Mononuclear cell (primary cell): ENCODE data around the gene MATR3. TPM values are rescaled to one million over a fixed set of nuclear protein-coding genes. Genes with fewer than 3 reads are reported as not detected.

ENCODE experiments used
- H3K27me3 ChIP-seq: 2 replicates; pipeline ENCODE4 v1.6.0; 2011; ENCODE audit warnings: low read length, control low read depth; ENCODE audit not compliant: insufficient read depth
- H3K4me1 ChIP-seq: 2 replicates; pipeline ENCODE4 v1.5.1; 2011; ENCODE audit warnings: mild to moderate bottlenecking, low read length, control low read depth; ENCODE audit not compliant: insufficient read depth
- H3K4me3 ChIP-seq: 2 replicates; pipeline ENCODE4 v1.5.1; 2011; ENCODE audit warnings: mild to moderate bottlenecking, low read length, moderate library complexity
- H3K9me3 ChIP-seq: 2 replicates; pipeline ENCODE4 v1.5.1; 2011; ENCODE audit warnings: low read depth, mild to moderate bottlenecking, control low read depth, low read length
- total RNA-seq: library from RNA; depleted of rRNA; stranded (reverse); fragments of >200 nt; gene quantifications from one replicate; pipeline ENCODE4 v1.2.3, GENCODE V29; 2012

The MATR3 gene
- total RNA-seq, 1 donor, result 691 TPM

- Histone ChIP-seq H3K4me3 (no peak overlapping the region), H3K27me3 (no peaks in the 10 kb centered on the region), H3K9me3 (no peaks in the 10 kb centered on the region), H3K4me1 (no peaks in the 10 kb centered on the region)
Observed at GRCh38 chr5:139376364-139376763, 82.8 kb downstream of the MATR3 start.

- no peaks in the 10 kb centered on the region for H3K9me3 ChIP-seq
- no peaks in the 10 kb centered on the region for H3K27me3 ChIP-seq
- no peak overlapping the region for H3K4me3 ChIP-seq
- H3K4me1 ChIP-seq, result peaks cover 3% of the 10 kb centered on the region
Observed at GRCh38 chr5:139377226-139377625, 83.7 kb downstream of the MATR3 start.

- no peaks in the 10 kb centered on the region for H3K27me3 ChIP-seq
- peaks cover 4% of the 10 kb centered on the region for H3K4me1 ChIP-seq
- H3K4me3 ChIP-seq, result no peak overlapping the region
- H3K9me3 ChIP-seq, result no peaks in the 10 kb centered on the region
Observed at GRCh38 chr5:139378101-139378825, 84.7 kb downstream of the MATR3 start.

GRCh38 chr5:139378941-139379361 is 85.4 kb downstream of the MATR3 start:
- peaks cover 8% of the 10 kb centered on the region for H3K4me1 ChIP-seq
- no peaks in the 10 kb centered on the region for H3K27me3 ChIP-seq
- no peak overlapping the region for H3K4me3 ChIP-seq
- H3K9me3 ChIP-seq, result no peaks in the 10 kb centered on the region

GRCh38 chr5:139379626-139380449 is 86.3 kb downstream of the MATR3 start:
- Histone ChIP-seq H3K9me3 (no peaks in the 10 kb centered on the region), H3K4me1 (peaks cover 17% of the 10 kb centered on the region), H3K27me3 (no peaks in the 10 kb centered on the region), H3K4me3 (no peak overlapping the region)

Other genes starting within 250 kb of the MATR3 start
- gene SIL1, start 95.4 kb upstream of the MATR3 start, total RNA-seq, result 12.4 TPM
- gene PAIP2, start 48.1 kb downstream of the MATR3 start, total RNA-seq, result 129 TPM
- gene SLC23A1, start 89.6 kb downstream of the MATR3 start, total RNA-seq, result not detected
- 2.9 TPM for gene MZB1, start 96.2 kb downstream of the MATR3 start, total RNA-seq
- 0.21 TPM for gene PROB1, start 101.4 kb downstream of the MATR3 start, total RNA-seq
- gene SPATA24, start 110.3 kb downstream of the MATR3 start, total RNA-seq, result 1.3 TPM
- 2.2 TPM for gene DNAJC18, start 145.8 kb downstream of the MATR3 start, total RNA-seq
- gene ECSCR, start 169.0 kb downstream of the MATR3 start, total RNA-seq, result not detected
- not detected for gene SMIM33, start 177.3 kb downstream of the MATR3 start, total RNA-seq
- 38.4 TPM for gene STING1, start 189.0 kb downstream of the MATR3 start, total RNA-seq